Kidney tubule cell (primary cell): ENCODE data around the gene SCFD2.
A peak's percentile ranks its signal among the peaks of the same experiment; 100 is the strongest.

ENCODE experiments used
- DNase-seq: peaks from one replicate; pipeline ENCODE4 v3.0.0-alpha.2; 2018; ENCODE audit warnings: low spot score

Gene SCFD2

GRCh38 chr4:53137468-53137867, 228.4 kb downstream of the SCFD2 start:
- no peak for DNase-seq

GRCh38 chr4:53136954-53137353, 228.9 kb downstream of the SCFD2 start:
- DNase-seq: no peak

GRCh38 chr4:53132132-53132891, 233.5 kb downstream of the SCFD2 start:
- no peak for DNase-seq

GRCh38 chr4:53131562-53131925, 234.3 kb downstream of the SCFD2 start:
- no peak for DNase-seq

GRCh38 chr4:53130896-53131561, 234.8 kb downstream of the SCFD2 start:
- DNase-seq: no peak

GRCh38 chr4:53128706-53129357, 237.0 kb downstream of the SCFD2 start:
- DNase-seq: no peak

GRCh38 chr4:53128231-53128630, 237.6 kb downstream of the SCFD2 start:
- DNase-seq: no peak

- no peak for DNase-seq
Measured at GRCh38 chr4:53127365-53127764, 238.5 kb downstream of the SCFD2 start.

GRCh38 chr4:53126099-53126498, 239.8 kb downstream of the SCFD2 start:
- DNase-seq: no peak

GRCh38 chr4:53123819-53124218, 242.0 kb downstream of the SCFD2 start:
- no peak for DNase-seq

- no peak for DNase-seq
Measured at GRCh38 chr4:53123171-53123570, 242.7 kb downstream of the SCFD2 start.

GRCh38 chr4:53122280-53123116, 243.4 kb downstream of the SCFD2 start:
- DNase-seq: no peak

GRCh38 chr4:53121264-53121865, 244.5 kb downstream of the SCFD2 start:
- no peak for DNase-seq

GRCh38 chr4:53120778-53121177, 245.1 kb downstream of the SCFD2 start:
- no peak for DNase-seq

GRCh38 chr4:53119680-53120079, 246.2 kb downstream of the SCFD2 start:
- peak; percentile 69 for DNase-seq

GRCh38 chr4:53118676-53119075, 247.2 kb downstream of the SCFD2 start:
- DNase-seq: no peak

GRCh38 chr4:53116954-53117353, 248.9 kb downstream of the SCFD2 start:
- peak; percentile 41 for DNase-seq

- DNase-seq: peak; percentile 20
Measured at GRCh38 chr4:53113431-53114225, 252.2 kb downstream of the SCFD2 start.

- DNase-seq: no peak
Measured at GRCh38 chr4:53105313-53105712, 260.5 kb downstream of the SCFD2 start.

- DNase-seq: no peak
Measured at GRCh38 chr4:53103481-53103880, 262.4 kb downstream of the SCFD2 start.

- peak; percentile 64 for DNase-seq
Measured at GRCh38 chr4:53101191-53101581, 264.7 kb downstream of the SCFD2 start.
